ENCODE data around the gene FOCAD. TPM values are rescaled to one million over a fixed set of nuclear protein-coding genes. Genes with fewer than 3 reads are reported as not detected.

The FOCAD gene
- total RNA-seq, 1 donor from 2014 or later, result 146 TPM

DNA sequence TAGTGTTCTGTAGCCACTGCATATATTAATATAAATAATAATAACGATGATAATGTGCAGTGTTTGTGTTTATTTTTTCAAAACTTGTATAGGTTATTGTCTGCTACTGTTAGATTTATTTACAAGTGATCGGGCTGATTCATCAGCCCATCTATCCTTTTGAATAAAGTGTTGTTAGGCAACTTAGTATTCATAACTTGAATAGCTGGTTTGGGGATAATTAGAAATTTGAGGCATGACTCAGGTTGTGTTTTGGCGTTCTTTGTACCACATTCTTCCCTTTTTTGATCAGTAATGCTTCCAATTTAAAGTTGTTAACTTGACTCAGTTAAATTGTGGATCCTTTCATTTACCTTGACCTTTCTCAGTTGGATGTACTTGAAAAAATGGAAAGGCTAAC, 69.7 kb downstream of the FOCAD start:
- no peak overlapping the region for H3K4me3 ChIP-seq
- H3K27ac ChIP-seq, result no peak overlapping the region
- H3K9me3 ChIP-seq (ENCODE audit: low read depth), result no peaks in the 10 kb centered on the region
- H3F3A ChIP-seq (ENCODE audit: low read depth), result no peaks in the 10 kb centered on the region
- peaks cover 4% of the 10 kb centered on the region for H3K9me3 Mint-ChIP-seq
- no peak overlapping the region for H3K27ac Mint-ChIP-seq
- no peak overlapping the region for H2AFZ ChIP-seq (replicated peaks)
- H3K27me3 ChIP-seq, result no peaks in the 10 kb centered on the region
- TF ChIP-seq, protein P1, sequence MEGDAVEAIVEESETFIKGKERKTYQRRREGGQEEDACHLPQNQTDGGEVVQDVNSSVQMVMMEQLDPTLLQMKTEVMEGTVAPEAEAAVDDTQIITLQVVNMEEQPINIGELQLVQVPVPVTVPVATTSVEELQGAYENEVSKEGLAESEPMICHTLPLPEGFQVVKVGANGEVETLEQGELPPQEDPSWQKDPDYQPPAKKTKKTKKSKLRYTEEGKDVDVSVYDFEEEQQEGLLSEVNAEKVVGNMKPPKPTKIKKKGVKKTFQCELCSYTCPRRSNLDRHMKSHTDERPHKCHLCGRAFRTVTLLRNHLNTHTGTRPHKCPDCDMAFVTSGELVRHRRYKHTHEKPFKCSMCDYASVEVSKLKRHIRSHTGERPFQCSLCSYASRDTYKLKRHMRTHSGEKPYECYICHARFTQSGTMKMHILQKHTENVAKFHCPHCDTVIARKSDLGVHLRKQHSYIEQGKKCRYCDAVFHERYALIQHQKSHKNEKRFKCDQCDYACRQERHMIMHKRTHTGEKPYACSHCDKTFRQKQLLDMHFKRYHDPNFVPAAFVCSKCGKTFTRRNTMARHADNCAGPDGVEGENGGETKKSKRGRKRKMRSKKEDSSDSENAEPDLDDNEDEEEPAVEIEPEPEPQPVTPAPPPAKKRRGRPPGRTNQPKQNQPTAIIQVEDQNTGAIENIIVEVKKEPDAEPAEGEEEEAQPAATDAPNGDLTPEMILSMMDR (IDR thresholded peaks at IDR 0.05), result no peak
- no peak for TF ChIP-seq EZH2phosphoT487 (IDR thresholded peaks at IDR 0.05)
- no peak for TF ChIP-seq EZH2 (IDR thresholded peaks at IDR 0.05)
- no peaks in the 10 kb centered on the region for H3K4me1 ChIP-seq
- H3K4me2 ChIP-seq, result no peak overlapping the region
- H3K36me3 Mint-ChIP-seq, result peaks cover 11% of the 10 kb centered on the region
- peaks cover 10% of the 10 kb centered on the region for H3K4me1 Mint-ChIP-seq
- DNase-seq (ENCODE audit: low spot score), result no peak
- H3K4me3 Mint-ChIP-seq, result no peak overlapping the region
- H3K9ac ChIP-seq, result no peak overlapping the region
- no peaks in the 10 kb centered on the region for H3K27me3 Mint-ChIP-seq (ENCODE audit: insufficient read depth, low read depth)
- H3K79me2 ChIP-seq (ENCODE audit: low read depth), result peaks cover 5% of the 10 kb centered on the region
- H4K20me1 ChIP-seq (ENCODE audit: low read depth), result no peaks in the 10 kb centered on the region
- H3K36me3 ChIP-seq, result peaks cover 10% of the 10 kb centered on the region

GRCh38 chr9:20754556-20754955, 70.5 kb downstream of the FOCAD start:
- no peak overlapping the region for H3K27ac Mint-ChIP-seq
- no peak for DNase-seq (ENCODE audit: low spot score)
- Histone ChIP-seq H3K4me2 (no peak overlapping the region), H3F3A (ENCODE audit: low read depth) (no peaks in the 10 kb centered on the region), H2AFZ (replicated peaks) (no peak overlapping the region), H4K20me1 (ENCODE audit: low read depth) (no peaks in the 10 kb centered on the region), H3K27me3 (no peaks in the 10 kb centered on the region), H3K9ac (no peak overlapping the region), H3K79me2 (ENCODE audit: low read depth) (peaks cover 5% of the 10 kb centered on the region), H3K27ac (no peak overlapping the region), H3K36me3 (peaks cover 6% of the 10 kb centered on the region), H3K4me1 (no peaks in the 10 kb centered on the region), H3K4me3 (no peak overlapping the region), H3K9me3 (ENCODE audit: low read depth) (no peaks in the 10 kb centered on the region)
- H3K36me3 Mint-ChIP-seq, result peaks cover 11% of the 10 kb centered on the region
- H3K27me3 Mint-ChIP-seq (ENCODE audit: insufficient read depth, low read depth), result no peaks in the 10 kb centered on the region
- H3K4me1 Mint-ChIP-seq, result peaks cover 4% of the 10 kb centered on the region
- TF ChIP-seq EZH2phosphoT487 (IDR thresholded peaks at IDR 0.05) (no peak), EZH2 (IDR thresholded peaks at IDR 0.05) (no peak)
- TF ChIP-seq, protein P1 (IDR thresholded peaks at IDR 0.05), result no peak
- no peak overlapping the region for H3K4me3 Mint-ChIP-seq
- peaks cover 4% of the 10 kb centered on the region for H3K9me3 Mint-ChIP-seq

- H3K79me2 ChIP-seq (ENCODE audit: low read depth), result no peaks in the 10 kb centered on the region
- no peak for DNase-seq (ENCODE audit: low spot score)
- H2AFZ ChIP-seq (replicated peaks), result no peak overlapping the region
- no peaks in the 10 kb centered on the region for H3K4me1 ChIP-seq
- Mint-ChIP-seq H3K27me3 (ENCODE audit: insufficient read depth, low read depth) (peaks cover 2% of the 10 kb centered on the region), H3K4me1 (no peaks in the 10 kb centered on the region), H3K27ac (no peak overlapping the region), H3K36me3 (peaks cover 24% of the 10 kb centered on the region), H3K9me3 (peaks cover 6% of the 10 kb centered on the region), H3K4me3 (no peak overlapping the region)
- no peaks in the 10 kb centered on the region for H3K27me3 ChIP-seq
- no peaks in the 10 kb centered on the region for H3K9me3 ChIP-seq (ENCODE audit: low read depth)
- H3K36me3 ChIP-seq, result peaks cover 5% of the 10 kb centered on the region
- H3K9ac ChIP-seq, result no peak overlapping the region
- TF ChIP-seq, protein P1 (IDR thresholded peaks at IDR 0.05), result no peak
- no peak for TF ChIP-seq EZH2phosphoT487 (IDR thresholded peaks at IDR 0.05)
- TF ChIP-seq EZH2 (IDR thresholded peaks at IDR 0.05), result no peak
- no peak overlapping the region for H3K4me2 ChIP-seq
- H3F3A ChIP-seq (ENCODE audit: low read depth), result no peaks in the 10 kb centered on the region
- no peak overlapping the region for H3K27ac ChIP-seq
- no peaks in the 10 kb centered on the region for H4K20me1 ChIP-seq (ENCODE audit: low read depth)
- H3K4me3 ChIP-seq, result no peak overlapping the region
Observed at GRCh38 chr9:20760246-20760891, 76.3 kb downstream of the FOCAD start.

All from neural progenitor cell (in vitro differentiated cells).